HG03159 (cell line): Measurements from ENCODE around the gene SELENOV.

Experiments used
- ATAC-seq: cut with Tn5 transposase; IDR thresholded peaks from one replicate; pipeline ENCODE4 v1.9.1; 2021; ENCODE audit warnings: mild to moderate bottlenecking, moderate library complexity; ENCODE audit not compliant: unreplicated experiment

SELENOV gene

GRCh38 chr19:39557811-39558623 is 43.1 kb downstream of the SELENOV start:
- ATAC-seq = no peak

DNA sequence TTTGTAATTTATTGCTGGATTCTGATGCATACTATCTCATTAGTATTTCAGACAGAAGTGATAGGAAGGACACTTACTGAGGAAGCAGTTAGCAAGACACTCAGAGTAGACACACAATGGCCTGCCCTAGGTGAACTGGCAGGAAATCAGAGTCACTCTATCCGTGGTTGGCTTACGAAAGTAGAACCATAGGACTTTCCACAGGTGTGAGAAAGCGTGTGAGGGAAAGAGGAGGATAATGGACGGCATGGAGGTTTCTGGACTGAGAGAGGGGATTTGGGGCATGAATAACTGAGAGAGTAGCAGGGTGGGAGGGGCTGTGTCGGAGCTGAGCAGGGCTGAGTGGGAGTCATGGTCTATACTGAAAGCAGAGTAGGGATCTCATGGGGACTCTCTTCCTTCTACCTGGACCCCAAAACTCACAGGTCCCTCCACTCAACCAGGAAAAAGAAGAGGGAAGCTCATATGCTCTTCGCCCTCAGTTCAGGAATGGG is 43.7 kb downstream of the SELENOV start:
- ATAC-seq = no peak

DNA sequence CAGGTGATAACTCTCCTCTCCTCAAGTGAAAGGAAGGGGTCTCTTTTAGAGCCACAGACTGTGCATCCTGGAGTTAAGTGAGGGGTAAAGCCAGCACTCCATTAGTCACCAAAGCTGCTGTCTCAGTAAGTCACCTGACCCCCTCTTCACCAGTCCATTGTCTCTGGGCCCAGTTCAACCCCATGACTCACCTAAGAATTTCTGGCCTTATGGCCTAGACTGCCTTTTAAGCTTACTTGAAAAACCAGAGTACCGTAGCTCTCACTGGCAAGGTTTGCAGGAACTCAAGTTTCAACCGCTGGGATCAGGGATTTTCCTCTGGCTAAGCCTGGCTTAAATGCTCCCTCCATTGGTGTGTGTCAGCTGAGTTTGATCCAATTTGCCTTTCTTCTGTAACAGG is 48.5 kb downstream of the SELENOV start:
- ATAC-seq = no peak

DNA sequence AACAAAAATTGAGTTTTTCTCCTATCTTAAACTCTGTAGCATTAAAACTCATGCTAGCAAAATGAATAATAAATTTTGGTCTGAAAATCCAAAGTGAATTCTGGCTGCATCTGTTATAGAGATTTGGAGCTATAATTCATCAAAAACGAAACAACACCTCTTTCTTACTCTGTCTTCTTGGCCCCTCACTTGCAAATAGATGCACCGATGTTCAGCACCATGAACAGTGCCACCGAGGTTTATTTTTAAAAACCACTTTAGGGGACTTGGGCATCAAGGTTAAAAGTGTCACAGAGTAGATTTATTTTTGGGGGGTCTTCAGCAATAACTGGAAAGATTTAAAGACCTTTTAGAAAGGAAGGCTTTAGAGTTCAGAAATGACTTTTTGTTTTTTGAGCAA is 51.1 kb downstream of the SELENOV start:
- no peak for ATAC-seq

GRCh38 chr19:39568604-39569003 is 53.7 kb downstream of the SELENOV start:
- ATAC-seq = no peak
